HepG2 (cell line): ENCODE data around the gene DDX31. TPM values are rescaled to one million over a fixed set of nuclear protein-coding genes. Genes with fewer than 3 reads are reported as not detected.
A peak's percentile ranks its signal among the peaks of the same experiment; 100 is the strongest.

Experiments used
- ATAC-seq: fragments of 200-7000 bp; cut with Tn5 transposase; 3 replicates; pipeline ENCODE4 v1.9.1; 2020; ENCODE audit warnings: mild to moderate bottlenecking, moderate library complexity
- BruUV-seq: library from RNA; stranded (reverse); fragments of 400-500 nt; replicated peaks from 2 replicates; lab custom pipeline; 2021; lab: Mats Ljungman, UMichigan
- CTCF ChIA-PET: fragments of 300-600 bp; formaldehyde crosslinking; extraction: SDS; loops from one replicate; lab custom pipeline; 2021; ENCODE audit warnings: low total read pairs, inconsistent platforms, low intra/inter-chr PET ratio; lab: Yijun Ruan, JAX
- POLR2A ChIA-PET: fragments of 350-600 bp; sonication (Branson Sonifier 250); formaldehyde crosslinking; loops from one replicate; lab custom pipeline; 2020; ENCODE audit warnings: antibody characterized with exemption, inconsistent platforms; lab: Yijun Ruan, JAX
- DNase-seq: peaks from one replicate; pipeline ENCODE4 v3.0.0-alpha.2; 2015; ENCODE audit warnings: low spot score
- FAIRE-seq: peaks from 3 replicates; lab custom pipeline; 2011; peaks lifted over from hg19 to GRCh38; lab: Jason Lieb, UNC
- H2AFZ ChIP-seq: one replicate; pipeline ENCODE4 v1.6.1; 2011; ENCODE audit warnings: low read length, inconsistent platforms
- H3K27ac ChIP-seq: fragments of 300-600 bp; 3 replicates; pipeline ENCODE4 v1.8.0; 2011; ENCODE audit warnings: mixed run types, mild to moderate bottlenecking, mixed read lengths, low read length, inconsistent platforms; ENCODE audit not compliant: insufficient read depth; ENCODE audit errors: extremely low read length
- H3K27me3 ChIP-seq, 2 experiments: fragments of 200-600 bp in 1 of 2; 2 replicates in 1 of 2; 3 replicates in 1 of 2; pipeline versions ENCODE4 v1.6.0 to v1.8.0; 2011; ENCODE audit warnings: low read length in 2 of 2, mild to moderate bottlenecking in 2 of 2, moderate library complexity in 2 of 2, inconsistent platforms in 1 of 2; ENCODE audit not compliant: insufficient read depth in 2 of 2, control insufficient read depth in 1 of 2
- H3K36me3 ChIP-seq, 2 experiments: fragments of 200-600 bp in 1 of 2; replicated peaks in 1 of 2; 2 replicates in 1 of 2; 3 replicates in 1 of 2; pipeline versions ENCODE4 v1.5.1 to v1.8.0; 2011; ENCODE audit warnings: low read length in 2 of 2, inconsistent platforms in 1 of 2; ENCODE audit not compliant: insufficient read depth in 2 of 2, control insufficient read depth in 1 of 2
- H3K4me1 ChIP-seq: 2 replicates; pipeline ENCODE4 v1.5.1; 2012; ENCODE audit warnings: low read length, inconsistent platforms; ENCODE audit not compliant: insufficient read depth
- H3K4me2 ChIP-seq: 2 replicates; pipeline ENCODE4 v1.6.0; 2011; ENCODE audit warnings: low read depth, low read length, inconsistent platforms
- H3K4me3 ChIP-seq, 3 experiments: fragments of 200-600 bp in 1 of 3; sonication (generic), shearing (Covaris generic) in 1 of 3; replicated peaks in 1 of 3; 2 replicates each; pipeline ENCODE4 v1.5.1; 2011 to 2016; ENCODE audit warnings: low read length in 3 of 3, inconsistent platforms in 2 of 3, low read depth in 2 of 3, mild to moderate bottlenecking in 2 of 3, control low read depth in 1 of 3, mixed read lengths in 1 of 3; ENCODE audit not compliant: insufficient read depth in 1 of 3
- H3K79me2 ChIP-seq: one replicate; pipeline ENCODE4 v1.6.1; 2011; ENCODE audit warnings: low read length, inconsistent platforms; ENCODE audit not compliant: insufficient read depth
- H3K9ac ChIP-seq: 2 replicates; pipeline ENCODE4 v1.6.0; 2011; ENCODE audit warnings: mild to moderate bottlenecking, low read depth, low read length, inconsistent platforms; ENCODE audit not compliant: insufficient read depth
- H3K9me3 ChIP-seq: 2 replicates; pipeline ENCODE4 v1.5.1; 2012; ENCODE audit warnings: mild to moderate bottlenecking, low read length
- H4K20me1 ChIP-seq: 2 replicates; pipeline ENCODE4 v1.6.0; 2011; ENCODE audit warnings: inconsistent platforms, mild to moderate bottlenecking, low read length, moderate library complexity; ENCODE audit not compliant: insufficient read depth
- CC2D1A ChIP-seq: sonication (generic); formaldehyde crosslinking; IDR thresholded peaks from 2 replicates; pipeline ENCODE4 v1.8.1; 2023; ENCODE audit warnings: mild to moderate bottlenecking, missing genetic modification reagents
- FOXP4 ChIP-seq: sonication (generic); formaldehyde crosslinking; IDR thresholded peaks from 2 replicates; pipeline ENCODE4 v1.4.0; 2020; ENCODE audit warnings: missing genetic modification reagents
- HNRNPLL ChIP-seq: fragments of 200-400 bp; formaldehyde crosslinking; IDR thresholded peaks from 2 replicates; pipeline ENCODE4 v1.6.1; 2017; ENCODE audit warnings: mild to moderate bottlenecking, low read depth, low read length; ENCODE audit not compliant: poor library complexity, severe bottlenecking
- HNRNPUL1 ChIP-seq: fragments of 200-400 bp; formaldehyde crosslinking; IDR thresholded peaks from 2 replicates; pipeline ENCODE4 v1.6.1; 2017; ENCODE audit warnings: low read depth, mild to moderate bottlenecking, low read length, moderate library complexity
- KAT8 ChIP-seq: IDR thresholded peaks from 2 replicates; pipeline ENCODE4 v1.6.1; 2016; ENCODE audit warnings: missing genetic modification reagents, missing compliant biosample characterization
- SRY ChIP-seq: sonication (generic); formaldehyde crosslinking; IDR thresholded peaks from 2 replicates; pipeline ENCODE4 v1.8.0; 2022; ENCODE audit warnings: mild to moderate bottlenecking, missing genetic modification reagents
- ZNF609 ChIP-seq: sonication (generic); formaldehyde crosslinking; IDR thresholded peaks from 2 replicates; pipeline ENCODE4 v1.4.0; 2020; ENCODE audit warnings: mild to moderate bottlenecking, missing genetic modification reagents, borderline replicate concordance
- ZNF782 ChIP-seq: sonication (generic); formaldehyde crosslinking; IDR thresholded peaks from 2 replicates; pipeline ENCODE4 v1.4.0; 2020; ENCODE audit warnings: missing genetic modification reagents, mild to moderate bottlenecking, borderline replicate concordance
- WGBS: methylation state at CpG from one replicate; pipeline ENCODE4 v1.1.6; 2017; ENCODE audit warnings: low lambda C conversion rate; 5-methylcytosine and 5-hydroxymethylcytosine counted together
- in situ Hi-C: cut with HindIII; loops from 2 replicates; pipeline ENCODE4 v1.10.0; 2017; ENCODE audit warnings: low pct_unique_long_range_greater_than_20kb; ENCODE audit not compliant: extremely low pct_ligation_motif_present
- intact Hi-C: fragments of 100-400 bp; cut with micrococcal nuclease; formaldehyde crosslinking; loops from one replicate; pipeline ENCODE4 v1.10.0; 2022; ENCODE audit not compliant: unreplicated experiment
- polyA plus RNA-seq, 8 experiments: library from polyadenylated mRNA; depleted of rRNA in 3 of 8; stranded (reverse) in 7 of 8; unstranded in 1 of 8; fragments of >200 nt; fragmentation: Illumina TruSeq in 4 of 8; extraction: Trizol in 4 of 8; gene quantifications; 2 replicates each; pipeline versions ENCODE4 v1.2.1 to v1.2.3, GENCODE V29; 2011 to 2016; ENCODE audit warnings: low read depth in 4 of 8, missing spikeins in 1 of 8, mixed read lengths in 1 of 8; ENCODE audit not compliant: insufficient read depth in 1 of 8
- total RNA-seq, 5 experiments: library from RNA; depleted of rRNA; stranded (reverse); fragments of >200 nt; fragmentation: Illumina TruSeq; extraction: Trizol; gene quantifications; 2 replicates each; pipeline ENCODE4 v1.2.3, GENCODE V29; 2016; ENCODE audit warnings: low read depth in 1 of 5

Gene DDX31
- total and polyA plus RNA-seq, 2 of the 13 experiments (the other 11 are each of a cell fraction or from before 2014, with no cell fraction given) = 11.4 to 16.3 TPM

- Histone ChIP-seq H3K4me2 (no peak overlapping the region), H3K4me3 (no peak overlapping the region), H4K20me1 (no peaks in the 10 kb centered on the region), H3K36me3 (no peaks in the 10 kb centered on the region), H3K27ac (no peak overlapping the region), H3K27me3 (peaks cover 0 to 40% of the 10 kb centered on the region in 2 experiments; a peak in 2 of 5 replicates), H3K4me1 (no peaks in the 10 kb centered on the region), H3K9me3 (no peaks in the 10 kb centered on the region), H3K79me2 (no peaks in the 10 kb centered on the region), H2AFZ (no peak overlapping the region), H3K9ac (no peak overlapping the region)
- in situ Hi-C loops (no loop called here), intact Hi-C loops (no loop called here)
- no peak for DNase-seq
- TF ChIP-seq HNRNPLL (peak; percentile 17), SRY (CRISPR knock-in tag) (no peak)
- WGBS = 7% methylated on average over 2 of the region's 15 CpGs
- POLR2A ChIA-PET = no interaction called here
- no peak for FAIRE-seq
- no peak for ATAC-seq
- CTCF ChIA-PET = no interaction called here
- no TSS peak for BruUV-seq
These were observed 112.6 kb downstream of the DDX31 start for GRCh38 chr9:132557159-132557558.

GRCh38 chr9:132556714-132557113, 113.1 kb downstream of the DDX31 start:
- H3K27me3 ChIP-seq = peaks cover 0 to 35% of the 10 kb centered on the region in 2 experiments; a peak in 2 of 5 replicates
- no peaks in the 10 kb centered on the region for H3K9me3 ChIP-seq
- CTCF ChIA-PET = no interaction called here
- FAIRE-seq (no peak), ATAC-seq (no peak), DNase-seq (no peak)
- H3K9ac ChIP-seq = no peak overlapping the region
- no peaks in the 10 kb centered on the region for H3K4me1 ChIP-seq
- no peaks in the 10 kb centered on the region for H3K79me2 ChIP-seq
- no peak overlapping the region for H3K4me3 ChIP-seq
- 78% methylated on average over 24 of the region's 26 CpGs for WGBS
- intact Hi-C loops = no loop called here
- POLR2A ChIA-PET = no interaction called here
- no peak overlapping the region for H2AFZ ChIP-seq
- no peaks in the 10 kb centered on the region for H4K20me1 ChIP-seq
- H3K4me2 ChIP-seq = no peak overlapping the region
- in situ Hi-C loops = no loop called here
- BruUV-seq = no TSS peak
- no peaks in the 10 kb centered on the region for H3K36me3 ChIP-seq
- no peak overlapping the region for H3K27ac ChIP-seq
- TF ChIP-seq KAT8 (CRISPR knock-in tag) (no peak), FOXP4 (CRISPR knock-in tag) (no peak), ZNF609 (CRISPR knock-in tag) (no peak), CC2D1A (no peak), ZNF782 (no peak), HNRNPUL1 (no peak)
